GM12878 (cell line): Measurements from ENCODE around the gene SP110. TPM values are rescaled to one million over a fixed set of nuclear protein-coding genes. Genes with fewer than 3 reads are reported as not detected.
A peak's percentile ranks its signal among the peaks of the same experiment; 100 is the strongest.

Experiments
- BHLHE40 ChIP-seq, 2 experiments: fragments of 450-650 bp in 1 of 2; IDR thresholded peaks; 2 replicates each; pipeline ENCODE4 v1.6.1; 2011 to 2017; ENCODE audit warnings: low read depth in 2 of 2, borderline replicate concordance in 1 of 2, improper control_type of control experiment in 1 of 2, low read length in 1 of 2, mild to moderate bottlenecking in 1 of 2
- BRCA1 ChIP-seq: IDR thresholded peaks from 2 replicates; pipeline ENCODE4 v1.6.1; 2011; ENCODE audit warnings: low read depth, low read length, improper control_type of control experiment
- CBX3 ChIP-seq: fragments of 200-600 bp; sonication (generic); IDR thresholded peaks from 2 replicates; pipeline ENCODE4 v1.6.1; 2016; ENCODE audit warnings: low read depth, borderline replicate concordance
- CHD2 ChIP-seq: IDR thresholded peaks from 2 replicates; pipeline ENCODE4 v1.6.1; 2011; ENCODE audit warnings: low read depth, low read length, improper control_type of control experiment, borderline replicate concordance
- CREM ChIP-seq: IDR thresholded peaks from 2 replicates; pipeline ENCODE4 v1.6.1; 2014; ENCODE audit warnings: antibody characterized with exemption, low read depth
- DPF2 ChIP-seq: fragments of 450-650 bp; IDR thresholded peaks from 2 replicates; pipeline ENCODE4 v1.6.1; 2017; ENCODE audit warnings: mild to moderate bottlenecking
- GATAD2B ChIP-seq: fragments of 450-650 bp; conservative IDR thresholded peaks from 2 replicates; pipeline ENCODE4 v1.6.1; 2017; ENCODE audit warnings: low read depth, mild to moderate bottlenecking, moderate library complexity
- HDGF ChIP-seq: fragments of 450-650 bp; IDR thresholded peaks from 2 replicates; pipeline ENCODE4 v1.6.1; 2016; ENCODE audit warnings: antibody characterized with exemption
- IKZF1 ChIP-seq: fragments of 450-650 bp; conservative IDR thresholded peaks from 2 replicates; pipeline ENCODE4 v1.6.1; 2017; ENCODE audit warnings: antibody characterized with exemption, mild to moderate bottlenecking
- IKZF2 ChIP-seq, 2 experiments: fragments of 450-650 bp; IDR thresholded peaks; 2 replicates each; pipeline ENCODE4 v1.6.1; 2017; ENCODE audit warnings: mild to moderate bottlenecking in 2 of 2, moderate library complexity in 2 of 2
- MTA3 ChIP-seq: IDR thresholded peaks from 2 replicates; pipeline ENCODE4 v1.6.1; 2012; ENCODE audit warnings: low read length, inconsistent platforms, borderline replicate concordance
- MXI1 ChIP-seq: fragments of 150-350 bp; IDR thresholded peaks from 2 replicates; pipeline ENCODE4 v1.6.1; 2011; ENCODE audit warnings: low read depth, mild to moderate bottlenecking, inconsistent platforms, low read length, improper control_type of control experiment
- NBN ChIP-seq: fragments of 450-650 bp; IDR thresholded peaks from 2 replicates; pipeline ENCODE4 v1.6.1; 2016
- POLR2AphosphoS5 ChIP-seq: IDR thresholded peaks from 2 replicates; pipeline ENCODE4 v1.6.1; 2011; ENCODE audit warnings: mild to moderate bottlenecking, low read length, inconsistent platforms
- RUNX3 ChIP-seq: IDR thresholded peaks from 2 replicates; pipeline ENCODE4 v1.6.1; 2012; ENCODE audit warnings: low read length, inconsistent platforms
- SIN3A ChIP-seq: IDR thresholded peaks from 2 replicates; pipeline ENCODE4 v1.6.1; 2012; ENCODE audit warnings: low read depth, low read length, improper control_type of control experiment
- SPI1 ChIP-seq: IDR thresholded peaks from 2 replicates; pipeline ENCODE4 v1.6.1; 2011; ENCODE audit warnings: low read depth, mild to moderate bottlenecking, low read length, moderate library complexity, borderline replicate concordance; ENCODE audit not compliant: insufficient read depth
- SRF ChIP-seq, 2 experiments: IDR thresholded peaks; 2 replicates each; pipeline ENCODE4 v1.6.1; 2011; ENCODE audit warnings: low read depth in 2 of 2, low read length in 2 of 2, mild to moderate bottlenecking in 1 of 2, moderate library complexity in 1 of 2
- YY1 ChIP-seq: IDR thresholded peaks from 2 replicates; pipeline ENCODE4 v1.6.1; 2011; ENCODE audit warnings: low read depth, mild to moderate bottlenecking, low read length
- ZBED1 ChIP-seq: IDR thresholded peaks from 2 replicates; pipeline ENCODE4 v1.6.1; 2016; ENCODE audit warnings: borderline replicate concordance
- ZNF24 ChIP-seq: fragments of 450-650 bp; IDR thresholded peaks from 2 replicates; pipeline ENCODE4 v1.6.1; 2017; ENCODE audit warnings: antibody characterized with exemption, mild to moderate bottlenecking
- polyA plus RNA-seq, 11 experiments: library from polyadenylated mRNA; depleted of rRNA in 4 of 11; unstranded in 6 of 11; stranded (reverse) in 5 of 11; fragments of >200 nt; fragmentation: Nextera tagmentation in 4 of 11; fragmentation: Illumina TruSeq in 1 of 11; extraction: Ambion mirVana in 4 of 11; extraction: Trizol in 1 of 11; gene quantifications; 1 replicate in 1 of 11; 2 replicates in 10 of 11; pipeline versions ENCODE4 v1.2.1 to v1.2.3, GENCODE V29; 2011 to 2016; ENCODE audit warnings: inconsistent platforms in 2 of 11, missing spikeins in 2 of 11, low read depth in 1 of 11
- total RNA-seq, 4 experiments: library from RNA; depleted of rRNA in 3 of 4; stranded (reverse); fragments of >200 nt in 3 of 4; fragmentation: Illumina TruSeq in 1 of 4; extraction: Trizol in 1 of 4; gene quantifications; 2 replicates each; pipeline versions ENCODE4 v1.2.1 to v1.2.3, GENCODE V29; 2013 to 2021
- TF ChIP-seq, protein P1 (sequence below): fragments of 450-650 bp; IDR thresholded peaks from 2 replicates; pipeline ENCODE4 v1.6.1; 2014; ENCODE audit warnings: mild to moderate bottlenecking
- TF ChIP-seq, protein P2 (sequence below): fragments of 450-650 bp; IDR thresholded peaks from 2 replicates; pipeline ENCODE4 v1.6.1; 2016; ENCODE audit warnings: mild to moderate bottlenecking
- TF ChIP-seq, protein P3 (sequence below): IDR thresholded peaks from 2 replicates; pipeline ENCODE4 v1.6.1; 2012; ENCODE audit warnings: low read depth, low read length, improper control_type of control experiment
- TF ChIP-seq, protein P4 (sequence below): fragments of 450-650 bp; conservative IDR thresholded peaks from 2 replicates; pipeline ENCODE4 v1.6.1; 2017; ENCODE audit warnings: mild to moderate bottlenecking, moderate library complexity
- TF ChIP-seq, protein P5 (sequence below): fragments of 450-650 bp; IDR thresholded peaks from 2 replicates; pipeline ENCODE4 v1.6.1; 2017; ENCODE audit warnings: low read depth, mild to moderate bottlenecking, moderate library complexity

The SP110 gene
- total and polyA plus RNA-seq, 10 of the 15 experiments (the other 5 are each of a cell fraction or from before 2014, with no cell fraction given), result 81.2 to 149 (median 100) TPM

DNA sequence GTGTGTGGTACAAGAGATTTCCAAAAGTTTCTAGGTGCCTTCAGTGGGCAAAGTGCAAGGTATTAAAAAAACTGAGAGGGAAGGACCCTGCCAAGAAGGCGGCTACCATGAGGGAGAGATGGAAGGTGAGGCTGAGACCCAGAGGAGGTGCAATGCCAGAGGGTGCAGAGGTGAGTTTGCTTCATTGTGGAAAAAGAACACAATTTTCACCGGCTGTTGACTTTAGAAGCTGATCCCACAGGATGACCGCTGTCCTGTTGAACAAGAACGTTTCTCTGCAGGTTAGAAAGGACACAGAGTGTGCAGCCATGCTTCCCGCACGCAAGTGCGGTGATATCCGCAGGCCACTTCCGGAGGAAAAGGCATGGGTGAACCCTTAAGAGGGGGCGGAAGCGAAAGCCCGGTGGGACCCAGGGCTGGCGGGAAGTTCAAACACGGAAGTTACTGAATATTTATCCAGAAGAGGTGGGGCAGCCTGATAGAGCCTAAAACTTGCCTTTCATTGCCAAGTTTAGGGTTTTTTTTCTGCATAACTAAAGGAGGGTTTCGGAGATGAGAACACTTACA lies 16.6 kb downstream of the SP110 start (continued):
- no peak for TF ChIP-seq ZNF24
- TF ChIP-seq GATAD2B, result peak; percentile 73
- TF ChIP-seq SPI1, result peak; percentile 59; the same call in 1 of the 2 replicates
- peak; percentile 88 for TF ChIP-seq MTA3
- TF ChIP-seq, protein P1, sequence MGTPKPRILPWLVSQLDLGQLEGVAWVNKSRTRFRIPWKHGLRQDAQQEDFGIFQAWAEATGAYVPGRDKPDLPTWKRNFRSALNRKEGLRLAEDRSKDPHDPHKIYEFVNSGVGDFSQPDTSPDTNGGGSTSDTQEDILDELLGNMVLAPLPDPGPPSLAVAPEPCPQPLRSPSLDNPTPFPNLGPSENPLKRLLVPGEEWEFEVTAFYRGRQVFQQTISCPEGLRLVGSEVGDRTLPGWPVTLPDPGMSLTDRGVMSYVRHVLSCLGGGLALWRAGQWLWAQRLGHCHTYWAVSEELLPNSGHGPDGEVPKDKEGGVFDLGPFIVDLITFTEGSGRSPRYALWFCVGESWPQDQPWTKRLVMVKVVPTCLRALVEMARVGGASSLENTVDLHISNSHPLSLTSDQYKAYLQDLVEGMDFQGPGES, result no peak
- TF ChIP-seq POLR2AphosphoS5, result 0 out of 2 replicates have a peak, but pooled peaks have one; percentile 5
- TF ChIP-seq BRCA1, result no peak
- TF ChIP-seq MXI1, result no peak
- TF ChIP-seq SRF (IDR thresholded peaks at IDR 0.05; ENCODE audit: low read depth in 2 of 2, low read length in 2 of 2), result peak; percentile 77 to 88
- TF ChIP-seq, protein P2, sequence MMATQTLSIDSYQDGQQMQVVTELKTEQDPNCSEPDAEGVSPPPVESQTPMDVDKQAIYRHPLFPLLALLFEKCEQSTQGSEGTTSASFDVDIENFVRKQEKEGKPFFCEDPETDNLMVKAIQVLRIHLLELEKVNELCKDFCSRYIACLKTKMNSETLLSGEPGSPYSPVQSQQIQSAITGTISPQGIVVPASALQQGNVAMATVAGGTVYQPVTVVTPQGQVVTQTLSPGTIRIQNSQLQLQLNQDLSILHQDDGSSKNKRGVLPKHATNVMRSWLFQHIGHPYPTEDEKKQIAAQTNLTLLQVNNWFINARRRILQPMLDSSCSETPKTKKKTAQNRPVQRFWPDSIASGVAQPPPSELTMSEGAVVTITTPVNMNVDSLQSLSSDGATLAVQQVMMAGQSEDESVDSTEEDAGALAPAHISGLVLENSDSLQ, result 0 out of 2 replicates have a peak, but pooled peaks have one; percentile 8
- TF ChIP-seq RUNX3, result peak; percentile 98
- no peak for TF ChIP-seq CBX3
- TF ChIP-seq, protein P3, sequence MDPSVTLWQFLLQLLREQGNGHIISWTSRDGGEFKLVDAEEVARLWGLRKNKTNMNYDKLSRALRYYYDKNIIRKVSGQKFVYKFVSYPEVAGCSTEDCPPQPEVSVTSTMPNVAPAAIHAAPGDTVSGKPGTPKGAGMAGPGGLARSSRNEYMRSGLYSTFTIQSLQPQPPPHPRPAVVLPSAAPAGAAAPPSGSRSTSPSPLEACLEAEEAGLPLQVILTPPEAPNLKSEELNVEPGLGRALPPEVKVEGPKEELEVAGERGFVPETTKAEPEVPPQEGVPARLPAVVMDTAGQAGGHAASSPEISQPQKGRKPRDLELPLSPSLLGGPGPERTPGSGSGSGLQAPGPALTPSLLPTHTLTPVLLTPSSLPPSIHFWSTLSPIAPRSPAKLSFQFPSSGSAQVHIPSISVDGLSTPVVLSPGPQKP, result peak; percentile 82
- TF ChIP-seq YY1, result peak; percentile 61; the same call in 1 of the 2 replicates
- peak; percentile 75; the same call in 1 of the 2 replicates for TF ChIP-seq NBN
- peak; percentile 77 for TF ChIP-seq SIN3A
- no peak for TF ChIP-seq HDGF
- TF ChIP-seq ZBED1, result peak; percentile 71; the same call in 1 of the 2 replicates
- peak; percentile 52 to 85; a peak in 3 of 4 replicates for TF ChIP-seq IKZF2 (IDR thresholded peaks at IDR 0.05)
- peak; percentile 21 to 69; a peak in 2 of 4 replicates for TF ChIP-seq BHLHE40 (IDR thresholded peaks at IDR 0.05; ENCODE audit: borderline replicate concordance in 1 of 2, low read depth in 2 of 2, low read length in 1 of 2)
- TF ChIP-seq IKZF1, result peak; percentile 97
- 0 out of 2 replicates have a peak, but pooled peaks have one; percentile 16 for TF ChIP-seq CHD2
- peak; percentile 63 for TF ChIP-seq CREM
- TF ChIP-seq DPF2, result peak; percentile 83
- TF ChIP-seq, protein P4, sequence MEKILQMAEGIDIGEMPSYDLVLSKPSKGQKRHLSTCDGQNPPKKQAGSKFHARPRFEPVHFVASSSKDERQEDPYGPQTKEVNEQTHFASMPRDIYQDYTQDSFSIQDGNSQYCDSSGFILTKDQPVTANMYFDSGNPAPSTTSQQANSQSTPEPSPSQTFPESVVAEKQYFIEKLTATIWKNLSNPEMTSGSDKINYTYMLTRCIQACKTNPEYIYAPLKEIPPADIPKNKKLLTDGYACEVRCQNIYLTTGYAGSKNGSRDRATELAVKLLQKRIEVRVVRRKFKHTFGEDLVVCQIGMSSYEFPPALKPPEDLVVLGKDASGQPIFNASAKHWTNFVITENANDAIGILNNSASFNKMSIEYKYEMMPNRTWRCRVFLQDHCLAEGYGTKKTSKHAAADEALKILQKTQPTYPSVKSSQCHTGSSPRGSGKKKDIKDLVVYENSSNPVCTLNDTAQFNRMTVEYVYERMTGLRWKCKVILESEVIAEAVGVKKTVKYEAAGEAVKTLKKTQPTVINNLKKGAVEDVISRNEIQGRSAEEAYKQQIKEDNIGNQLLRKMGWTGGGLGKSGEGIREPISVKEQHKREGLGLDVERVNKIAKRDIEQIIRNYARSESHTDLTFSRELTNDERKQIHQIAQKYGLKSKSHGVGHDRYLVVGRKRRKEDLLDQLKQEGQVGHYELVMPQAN, result peak; percentile 67
- TF ChIP-seq, protein P5, sequence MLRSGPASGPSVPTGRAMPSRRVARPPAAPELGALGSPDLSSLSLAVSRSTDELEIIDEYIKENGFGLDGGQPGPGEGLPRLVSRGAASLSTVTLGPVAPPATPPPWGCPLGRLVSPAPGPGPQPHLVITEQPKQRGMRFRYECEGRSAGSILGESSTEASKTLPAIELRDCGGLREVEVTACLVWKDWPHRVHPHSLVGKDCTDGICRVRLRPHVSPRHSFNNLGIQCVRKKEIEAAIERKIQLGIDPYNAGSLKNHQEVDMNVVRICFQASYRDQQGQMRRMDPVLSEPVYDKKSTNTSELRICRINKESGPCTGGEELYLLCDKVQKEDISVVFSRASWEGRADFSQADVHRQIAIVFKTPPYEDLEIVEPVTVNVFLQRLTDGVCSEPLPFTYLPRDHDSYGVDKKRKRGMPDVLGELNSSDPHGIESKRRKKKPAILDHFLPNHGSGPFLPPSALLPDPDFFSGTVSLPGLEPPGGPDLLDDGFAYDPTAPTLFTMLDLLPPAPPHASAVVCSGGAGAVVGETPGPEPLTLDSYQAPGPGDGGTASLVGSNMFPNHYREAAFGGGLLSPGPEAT, result peak; percentile 52; the same call in 1 of the 2 replicates
